Keratinocyte (primary cell): Measurements from ENCODE around the gene BRK1. TPM values are rescaled to one million over a fixed set of nuclear protein-coding genes. Genes with fewer than 3 reads are reported as not detected.
"Not testable (repeated sequence)": the region's sequence is repeated elsewhere in the genome, so short reads cannot be mapped to it uniquely, and the experiment has no call there.

Experiments used
- DNase-seq: peaks from one replicate; pipeline ENCODE4 v3.0.0-alpha.2; 2011; ENCODE audit warnings: low read depth, missing footprints, low spot score
- FAIRE-seq: peaks from 2 replicates; lab custom pipeline; 2011; peaks lifted over from hg19 to GRCh38; lab: Jason Lieb, UNC
- H2AFZ ChIP-seq: 2 replicates; pipeline ENCODE4 v1.6.0; 2012; ENCODE audit warnings: low read length, control low read depth, inconsistent platforms; ENCODE audit not compliant: control insufficient read depth
- H3K27ac ChIP-seq: 2 replicates; pipeline ENCODE4 v1.5.1; 2011; ENCODE audit warnings: low read length; ENCODE audit not compliant: control insufficient read depth, insufficient read depth
- H3K27me3 ChIP-seq: 3 replicates; pipeline ENCODE4 v1.6.0; 2011; ENCODE audit warnings: low read length; ENCODE audit not compliant: control insufficient read depth, insufficient read depth; ENCODE audit errors: extremely low read depth
- H3K36me3 ChIP-seq, 2 experiments: 2 replicates in 1 of 2; 3 replicates in 1 of 2; pipeline ENCODE4 v1.5.1; 2011; ENCODE audit warnings: low read length in 2 of 2, mild to moderate bottlenecking in 1 of 2; ENCODE audit not compliant: control insufficient read depth in 2 of 2, insufficient read depth in 2 of 2; ENCODE audit errors: extremely low read depth in 1 of 2
- H3K4me1 ChIP-seq: 3 replicates; pipeline ENCODE4 v1.5.1; 2011; ENCODE audit warnings: low read length; ENCODE audit not compliant: control insufficient read depth, insufficient read depth; ENCODE audit errors: extremely low read depth
- H3K4me2 ChIP-seq: 3 replicates; pipeline ENCODE4 v1.6.0; 2011; ENCODE audit warnings: low read depth, low read length; ENCODE audit not compliant: control insufficient read depth, insufficient read depth; ENCODE audit errors: extremely low read depth
- H3K4me3 ChIP-seq, 3 experiments: fragments of 200-600 bp in 1 of 3; sonication (generic) in 1 of 3; 2 replicates in 2 of 3; 3 replicates in 1 of 3; pipeline ENCODE4 v1.5.1; 2011 to 2016; ENCODE audit warnings: low read length in 3 of 3, mild to moderate bottlenecking in 3 of 3, control low read depth in 2 of 3, inconsistent platforms in 1 of 3, low read depth in 1 of 3, mixed read lengths in 1 of 3, mixed run types in 1 of 3, moderate library complexity in 1 of 3; ENCODE audit not compliant: control insufficient read depth in 2 of 3, insufficient read depth in 2 of 3; ENCODE audit errors: extremely low read depth in 1 of 3
- H3K79me2 ChIP-seq: 2 replicates; pipeline ENCODE4 v1.6.0; 2012; ENCODE audit warnings: low read length; ENCODE audit not compliant: control insufficient read depth, insufficient read depth
- H3K9ac ChIP-seq: 3 replicates; pipeline ENCODE4 v1.6.0; 2011; ENCODE audit warnings: low read length; ENCODE audit not compliant: control insufficient read depth, insufficient read depth; ENCODE audit errors: extremely low read depth
- H3K9me1 ChIP-seq: 3 replicates; pipeline ENCODE4 v1.6.0; 2011; ENCODE audit warnings: low read length; ENCODE audit not compliant: control insufficient read depth, insufficient read depth; ENCODE audit errors: extremely low read depth
- H3K9me3 ChIP-seq: 2 replicates; pipeline ENCODE4 v1.5.1; 2012; ENCODE audit warnings: low read depth, low read length; ENCODE audit not compliant: control insufficient read depth
- H4K20me1 ChIP-seq: 3 replicates; pipeline ENCODE4 v1.6.0; 2011; ENCODE audit warnings: low read length; ENCODE audit not compliant: control insufficient read depth, insufficient read depth; ENCODE audit errors: extremely low read depth
- dilution Hi-C: fragments of 300-500 bp; cut with MboI; formaldehyde crosslinking; loops from one replicate; pipeline ENCODE4 v1.7.0; 2020; ENCODE audit warnings: low sequenced_read_pairs; ENCODE audit not compliant: extremely low pct_ligation_motif_present
- polyA plus RNA-seq, 5 experiments: library from polyadenylated mRNA; depleted of rRNA in 3 of 5; stranded (reverse) in 3 of 5; stranded (forward) in 1 of 5; unstranded in 1 of 5; fragments of >200 nt; gene quantifications; 1 replicate in 1 of 5; 2 replicates in 3 of 5; 3 replicates in 1 of 5; pipeline versions ENCODE4 v1.2.1 to v1.2.3, GENCODE V29; 2011 to 2012; ENCODE audit warnings: missing spikeins in 2 of 5, low read depth in 1 of 5, low replicate concordance in 1 of 5
- TF ChIP-seq, protein P1 (sequence below), 3 experiments: IDR thresholded peaks in 1 of 3; conservative IDR thresholded peaks in 1 of 3; optimal IDR thresholded peaks in 1 of 3; 2 replicates in 2 of 3; 3 replicates in 1 of 3; pipeline versions ENCODE3 to v1.5.1; 2011; ENCODE audit warnings: low read length in 3 of 3, mild to moderate bottlenecking in 3 of 3, moderate library complexity in 2 of 3, control low read depth in 1 of 3, inconsistent platforms in 1 of 3; ENCODE audit not compliant: insufficient read depth in 2 of 3; ENCODE audit errors: extremely low read depth in 1 of 3

Gene BRK1
- polyA plus RNA-seq, 1 donor (not counting 4 experiments of a cell fraction or from before 2014, with no cell fraction given) = 295 TPM

DNA sequence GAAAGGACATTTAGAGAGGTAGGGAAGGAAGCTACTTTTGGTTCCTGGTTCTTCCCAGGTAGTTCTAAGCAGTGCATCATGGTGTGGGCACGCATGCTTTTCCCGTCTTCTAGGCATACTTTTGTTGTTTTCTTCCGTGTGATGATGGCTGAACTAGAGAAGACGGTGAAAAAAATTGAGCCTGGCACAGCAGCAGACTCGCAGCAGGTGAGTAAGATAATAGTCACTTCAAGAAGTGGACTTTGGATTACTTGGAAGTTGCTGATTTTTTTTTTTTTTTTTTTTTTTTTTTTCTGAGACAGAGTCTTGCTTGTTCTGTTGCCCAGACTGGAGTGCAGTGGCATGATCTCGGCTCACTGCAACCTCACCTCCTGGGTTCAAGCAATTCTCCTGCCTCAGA is 25.3 kb upstream of the BRK1 start:
- dilution Hi-C loops = no loop called here
- Histone ChIP-seq H3K9me1 (no peaks in the 10 kb centered on the region), H3K27me3 (no peaks in the 10 kb centered on the region), H3K4me1 (peaks cover 13% of the 10 kb centered on the region), H3K9ac (no peak overlapping the region), H3K9me3 (no peaks in the 10 kb centered on the region), H3K79me2 (no peaks in the 10 kb centered on the region), H3K27ac (no peak overlapping the region), H4K20me1 (no peaks in the 10 kb centered on the region), H3K4me3 (no peak overlapping the region), H3K36me3 (peaks cover 0 to 7% of the 10 kb centered on the region in 2 experiments), H3K4me2 (no peak overlapping the region), H2AFZ (no peak overlapping the region)
- DNase-seq (no peak), FAIRE-seq (no peak)
- TF ChIP-seq, protein P1, sequence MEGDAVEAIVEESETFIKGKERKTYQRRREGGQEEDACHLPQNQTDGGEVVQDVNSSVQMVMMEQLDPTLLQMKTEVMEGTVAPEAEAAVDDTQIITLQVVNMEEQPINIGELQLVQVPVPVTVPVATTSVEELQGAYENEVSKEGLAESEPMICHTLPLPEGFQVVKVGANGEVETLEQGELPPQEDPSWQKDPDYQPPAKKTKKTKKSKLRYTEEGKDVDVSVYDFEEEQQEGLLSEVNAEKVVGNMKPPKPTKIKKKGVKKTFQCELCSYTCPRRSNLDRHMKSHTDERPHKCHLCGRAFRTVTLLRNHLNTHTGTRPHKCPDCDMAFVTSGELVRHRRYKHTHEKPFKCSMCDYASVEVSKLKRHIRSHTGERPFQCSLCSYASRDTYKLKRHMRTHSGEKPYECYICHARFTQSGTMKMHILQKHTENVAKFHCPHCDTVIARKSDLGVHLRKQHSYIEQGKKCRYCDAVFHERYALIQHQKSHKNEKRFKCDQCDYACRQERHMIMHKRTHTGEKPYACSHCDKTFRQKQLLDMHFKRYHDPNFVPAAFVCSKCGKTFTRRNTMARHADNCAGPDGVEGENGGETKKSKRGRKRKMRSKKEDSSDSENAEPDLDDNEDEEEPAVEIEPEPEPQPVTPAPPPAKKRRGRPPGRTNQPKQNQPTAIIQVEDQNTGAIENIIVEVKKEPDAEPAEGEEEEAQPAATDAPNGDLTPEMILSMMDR (optimal IDR thresholded peaks at IDR 0.05 in 1 of 3, IDR thresholded peaks at IDR 0.05 in 1 of 3, conservative IDR thresholded peaks at IDR 0.05 in 1 of 3; ENCODE audit: extremely low read depth in 1 of 3, insufficient read depth in 2 of 3, low read length in 3 of 3) = no peak

DNA sequence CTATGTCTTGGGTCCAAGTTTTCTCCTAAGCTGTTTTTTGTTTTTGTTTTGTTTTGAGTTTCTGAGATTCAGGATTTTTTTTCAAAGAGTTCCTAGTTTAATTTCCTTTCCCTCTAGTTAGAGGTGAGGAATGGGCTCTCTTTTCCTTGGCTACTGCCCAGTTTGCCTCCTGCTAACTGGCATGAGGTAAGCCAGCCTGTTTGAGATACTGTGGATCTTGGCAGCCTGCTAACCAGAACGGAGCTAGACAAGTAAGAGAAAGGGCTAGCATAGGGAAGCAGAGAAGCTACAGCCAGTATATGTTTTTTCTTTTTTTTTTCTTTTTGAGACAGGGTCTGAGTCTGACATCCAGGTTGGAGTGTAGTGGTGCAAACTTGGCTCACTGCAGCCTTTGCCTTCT is 24.7 kb upstream of the BRK1 start:
- H4K20me1 ChIP-seq, H3K9me3 ChIP-seq, H3K36me3 ChIP-seq, H3K9ac ChIP-seq, H3K79me2 ChIP-seq, dilution Hi-C loops, H3K9me1 ChIP-seq, H3K27me3 ChIP-seq, H3K4me2 ChIP-seq, DNase-seq, H3K4me3 ChIP-seq, H3K27ac ChIP-seq, H2AFZ ChIP-seq: not testable (repeated sequence)
- FAIRE-seq = peak; percentile 77
- peaks cover 10% of the 10 kb centered on the region for H3K4me1 ChIP-seq

DNA sequence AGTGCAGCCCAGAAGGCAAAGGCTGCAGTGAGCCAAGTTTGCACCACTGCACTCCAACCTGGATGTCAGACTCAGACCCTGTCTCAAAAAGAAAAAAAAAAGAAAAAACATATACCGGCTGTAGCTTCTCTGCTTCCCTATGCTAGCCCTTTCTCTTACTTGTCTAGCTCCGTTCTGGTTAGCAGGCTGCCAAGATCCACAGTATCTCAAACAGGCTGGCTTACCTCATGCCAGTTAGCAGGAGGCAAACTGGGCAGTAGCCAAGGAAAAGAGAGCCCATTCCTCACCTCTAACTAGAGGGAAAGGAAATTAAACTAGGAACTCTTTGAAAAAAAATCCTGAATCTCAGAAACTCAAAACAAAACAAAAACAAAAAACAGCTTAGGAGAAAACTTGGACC is 24.1 kb upstream of the BRK1 start:
- H3K79me2 ChIP-seq, H2AFZ ChIP-seq, FAIRE-seq, H3K9me1 ChIP-seq, dilution Hi-C loops, H4K20me1 ChIP-seq, H3K9ac ChIP-seq, H3K36me3 ChIP-seq, H3K27ac ChIP-seq, DNase-seq, H3K4me1 ChIP-seq, H3K4me2 ChIP-seq, H3K27me3 ChIP-seq, H3K4me3 ChIP-seq, H3K9me3 ChIP-seq: not testable (repeated sequence)
